ENCODE results near the gene USP24.
"Not testable (repeated sequence)": the region's sequence is repeated elsewhere in the genome, so short reads cannot be mapped to it uniquely, and the experiment has no call there.

The USP24 gene

DNA sequence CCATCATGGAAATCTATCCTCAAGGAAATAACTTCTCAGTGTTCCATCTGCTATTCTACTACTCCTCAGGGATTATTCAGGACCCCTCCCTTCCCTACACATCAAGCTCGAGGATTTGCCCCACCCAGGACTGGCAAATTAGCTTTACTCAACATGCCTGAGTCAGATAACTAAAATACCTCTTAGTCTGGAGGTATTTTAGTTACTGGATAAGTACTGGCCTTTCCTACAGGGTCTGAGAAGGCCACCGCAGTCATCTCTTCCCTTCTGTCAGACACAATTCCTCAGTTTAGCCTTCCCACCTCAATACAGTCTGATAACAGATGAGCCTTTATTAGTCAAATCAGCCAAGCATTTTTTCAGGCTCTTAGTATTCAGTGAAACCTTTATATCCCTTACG, 188.5 kb downstream of the USP24 start:
- not testable (repeated sequence) for DNase-seq

DNA sequence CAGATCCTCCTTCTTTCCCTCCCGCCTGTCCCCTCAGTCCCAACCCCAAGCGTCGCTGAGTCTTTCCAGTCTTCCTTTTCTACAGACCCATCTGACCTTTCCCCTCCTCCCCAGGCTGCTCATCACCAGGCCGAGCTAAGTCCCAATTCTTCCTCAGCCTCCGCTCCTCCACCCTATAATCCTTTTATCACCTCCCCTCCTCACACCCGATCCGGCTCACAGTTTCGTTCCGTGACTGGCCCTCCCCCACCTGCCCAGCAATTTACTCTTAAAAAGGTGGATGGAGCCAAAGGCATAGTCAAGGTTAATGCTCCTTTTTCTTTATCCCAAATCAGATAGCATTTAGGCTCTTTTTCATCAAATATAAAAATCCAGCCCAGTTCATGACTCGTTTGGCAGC, 191.0 kb downstream of the USP24 start:
- DNase-seq, result not testable (repeated sequence)

DNA sequence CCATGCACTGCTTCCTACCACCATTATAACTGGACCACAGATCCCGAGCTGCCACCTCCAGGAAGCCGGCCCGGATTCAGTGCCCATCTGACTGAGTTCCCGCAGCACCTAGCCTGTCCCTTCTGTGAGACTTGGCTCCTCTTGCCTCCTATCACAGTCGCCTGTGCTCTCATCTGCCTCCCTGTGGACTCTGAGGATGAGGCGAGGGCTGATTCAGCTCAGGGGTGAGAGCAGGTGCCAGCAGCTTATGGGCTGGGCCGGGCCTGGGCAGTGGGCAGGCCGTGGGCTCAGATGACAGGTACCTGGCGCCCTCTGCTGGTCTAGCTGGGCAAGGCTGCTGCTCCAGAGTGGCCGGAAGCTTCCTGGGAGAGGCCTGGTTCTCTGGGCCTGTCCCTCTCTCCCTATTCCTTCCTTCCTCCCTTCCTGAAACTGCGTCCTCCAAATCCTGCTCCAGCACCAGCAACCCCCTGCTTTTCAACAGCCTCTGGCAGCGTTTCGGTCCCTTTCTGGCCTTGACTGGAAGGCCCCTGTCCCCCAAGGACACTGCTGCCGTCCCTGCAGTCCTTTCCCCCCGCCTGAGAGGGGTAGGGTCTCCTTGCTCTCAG, 193.1 kb downstream of the USP24 start:
- DNase-seq, result peak; percentile 25

DNA sequence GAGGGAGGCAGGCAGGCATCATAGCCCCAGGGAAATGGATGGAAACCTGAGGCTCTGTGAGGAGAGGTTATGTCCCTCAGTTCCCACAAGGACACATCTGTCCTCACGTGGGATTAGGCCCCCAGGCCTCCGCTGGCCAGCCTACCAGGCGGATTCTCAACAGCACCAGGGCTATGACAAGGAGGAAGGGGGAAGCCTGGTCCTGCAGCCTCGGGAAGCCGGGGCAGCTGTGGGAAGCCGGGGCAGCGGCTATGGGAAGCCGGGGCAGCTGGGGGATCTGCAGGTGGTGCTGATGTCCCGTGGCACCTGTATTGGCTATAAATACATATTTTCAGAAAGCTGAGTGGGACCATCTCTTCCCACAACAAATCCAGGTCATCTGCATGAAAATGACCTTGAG, 196.8 kb downstream of the USP24 start:
- DNase-seq, result no peak
